GM18868 (cell line): Measurements from ENCODE around the gene KAZN.
A peak's percentile ranks its signal among the peaks of the same experiment; 100 is the strongest.

Experiments
- ATAC-seq: cut with Tn5 transposase; IDR thresholded peaks from one replicate; pipeline ENCODE4 v1.9.1; 2021; ENCODE audit warnings: mild to moderate bottlenecking, moderate library complexity; ENCODE audit not compliant: unreplicated experiment

KAZN gene

GRCh38 chr1:14897997-14898645 is 299.6 kb downstream of the KAZN start:
- no peak for ATAC-seq

- ATAC-seq = no peak
Measured at GRCh38 chr1:14899686-14900085, 301.2 kb downstream of the KAZN start.

DNA sequence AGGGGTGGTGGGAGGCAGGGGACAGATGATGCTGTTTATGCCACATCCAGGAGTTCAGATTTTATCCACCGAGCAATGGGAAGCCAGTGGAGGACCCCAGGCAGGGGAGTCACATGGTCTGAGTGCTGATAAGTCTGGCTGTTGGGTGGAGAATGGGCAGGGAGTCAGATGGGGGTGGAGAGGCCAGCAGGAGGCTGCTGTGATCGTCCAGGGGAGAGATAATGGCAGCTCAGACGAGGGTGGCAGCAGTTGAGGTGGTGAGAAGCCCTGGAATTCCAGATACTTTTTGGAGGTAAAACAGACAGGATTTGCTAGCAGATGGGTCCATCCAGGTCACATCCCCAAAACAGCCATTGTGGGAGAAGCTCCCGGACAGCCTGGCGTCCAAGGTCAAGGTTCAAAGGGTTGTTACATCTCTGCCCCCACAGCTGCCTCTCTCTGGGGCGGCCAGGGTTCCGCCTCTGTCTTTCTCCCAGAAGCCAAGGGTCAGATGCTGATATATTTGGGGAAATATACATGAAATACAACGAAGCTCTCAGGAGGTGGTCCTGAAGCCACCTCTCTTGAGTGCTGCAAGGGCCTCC is 303.0 kb downstream of the KAZN start:
- ATAC-seq = no peak

DNA sequence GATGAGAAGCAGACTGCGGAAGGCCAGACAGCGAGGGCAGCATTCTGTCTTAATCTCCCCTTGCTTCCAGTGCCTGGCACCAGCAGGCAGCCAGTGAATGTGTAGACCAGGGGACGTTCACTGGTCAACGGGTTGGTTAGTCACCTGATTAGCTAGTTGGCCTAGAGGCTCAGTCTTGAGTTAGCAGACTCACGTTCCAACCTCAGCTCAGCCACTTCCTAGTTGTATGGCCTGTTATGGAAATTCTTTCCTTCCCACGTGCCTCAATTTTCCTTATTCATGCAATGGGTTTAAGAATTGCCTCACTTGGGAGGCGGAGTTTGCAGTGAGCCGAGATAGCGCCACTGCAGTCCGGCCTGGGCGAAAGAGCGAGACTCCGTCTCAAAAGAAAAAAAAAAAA is 305.4 kb downstream of the KAZN start:
- ATAC-seq = no peak

- ATAC-seq = no peak
Measured at GRCh38 chr1:14906665-14907064, 308.2 kb downstream of the KAZN start.

DNA sequence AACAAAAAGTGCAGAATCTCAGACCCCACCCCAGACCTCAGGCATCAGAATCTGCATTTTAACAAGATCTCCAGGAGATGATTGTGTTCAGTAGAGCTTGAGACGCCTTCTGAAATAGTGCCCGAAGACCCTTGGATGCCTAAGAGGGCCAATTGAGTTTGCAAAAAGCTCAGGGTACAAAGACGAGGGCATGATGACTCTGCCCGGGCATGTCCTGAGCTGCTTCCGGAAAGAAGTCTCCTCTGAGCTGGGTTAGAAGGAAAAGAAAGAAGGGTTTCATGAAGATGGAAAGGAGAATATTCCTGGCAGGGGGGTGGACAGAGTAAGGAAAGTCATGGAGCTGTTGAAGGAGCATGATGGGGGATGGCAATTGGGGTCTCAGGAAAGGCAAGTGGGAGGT is 308.9 kb downstream of the KAZN start:
- ATAC-seq = no peak

DNA sequence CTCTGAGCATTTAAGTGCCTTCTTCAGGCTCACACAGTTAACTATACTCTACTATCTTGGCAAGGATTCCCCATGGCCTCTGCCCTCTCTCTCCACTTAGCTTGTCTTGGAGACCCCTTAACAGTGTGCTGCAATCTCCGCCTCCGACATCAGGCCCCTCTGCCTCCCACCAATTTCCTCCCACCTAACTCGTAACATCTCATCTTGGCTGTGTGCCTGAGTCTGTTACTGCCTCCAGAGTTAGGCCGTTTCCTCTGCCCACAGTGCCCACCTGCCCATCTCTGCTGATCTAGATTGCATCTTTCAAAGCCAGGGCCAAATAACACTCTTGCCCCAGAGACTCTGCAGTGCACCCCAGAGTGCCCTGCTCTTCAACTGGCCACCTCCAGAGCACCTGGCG is 310.8 kb downstream of the KAZN start:
- ATAC-seq = no peak

GRCh38 chr1:14909920-14910460 is 311.5 kb downstream of the KAZN start:
- no peak for ATAC-seq

DNA sequence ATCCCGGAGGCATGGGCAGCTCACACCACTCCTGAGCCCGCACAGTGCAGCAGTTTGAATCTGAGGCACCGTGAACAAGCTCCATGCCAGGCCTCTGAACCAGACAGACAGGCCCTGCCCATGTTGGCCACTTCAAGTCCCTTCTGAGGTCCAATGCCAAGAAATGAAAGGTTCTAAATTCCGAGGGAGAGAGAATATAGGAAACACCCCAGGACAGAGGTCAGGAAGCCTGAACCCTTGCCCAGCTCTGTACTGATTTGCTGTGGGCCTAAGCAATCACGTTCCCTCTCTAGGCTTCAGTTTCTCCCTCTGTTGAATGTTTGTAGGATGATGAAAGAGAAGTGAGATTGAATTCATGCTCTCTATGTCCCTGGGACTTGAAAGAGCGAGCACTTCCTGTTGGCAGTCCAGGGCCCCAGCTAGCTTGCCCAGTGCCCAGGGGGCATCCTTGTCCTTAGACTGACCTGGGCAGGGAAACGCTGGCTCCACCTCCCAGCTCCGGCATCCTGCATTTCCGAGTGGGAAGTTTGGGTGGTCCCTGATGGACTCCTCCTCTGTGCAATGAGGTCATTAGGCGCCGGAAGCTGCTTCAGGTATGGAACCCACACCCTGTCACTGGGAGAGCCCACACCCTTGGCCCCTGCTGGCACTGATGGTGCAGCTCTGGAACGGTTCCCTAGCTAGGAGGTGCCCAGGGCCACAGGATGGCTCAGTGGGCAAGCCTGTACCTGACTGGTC is 312.7 kb downstream of the KAZN start:
- no peak for ATAC-seq

GRCh38 chr1:14912839-14913481 is 314.5 kb downstream of the KAZN start:
- ATAC-seq = no peak

GRCh38 chr1:14913482-14914177 is 315.1 kb downstream of the KAZN start:
- no peak for ATAC-seq

DNA sequence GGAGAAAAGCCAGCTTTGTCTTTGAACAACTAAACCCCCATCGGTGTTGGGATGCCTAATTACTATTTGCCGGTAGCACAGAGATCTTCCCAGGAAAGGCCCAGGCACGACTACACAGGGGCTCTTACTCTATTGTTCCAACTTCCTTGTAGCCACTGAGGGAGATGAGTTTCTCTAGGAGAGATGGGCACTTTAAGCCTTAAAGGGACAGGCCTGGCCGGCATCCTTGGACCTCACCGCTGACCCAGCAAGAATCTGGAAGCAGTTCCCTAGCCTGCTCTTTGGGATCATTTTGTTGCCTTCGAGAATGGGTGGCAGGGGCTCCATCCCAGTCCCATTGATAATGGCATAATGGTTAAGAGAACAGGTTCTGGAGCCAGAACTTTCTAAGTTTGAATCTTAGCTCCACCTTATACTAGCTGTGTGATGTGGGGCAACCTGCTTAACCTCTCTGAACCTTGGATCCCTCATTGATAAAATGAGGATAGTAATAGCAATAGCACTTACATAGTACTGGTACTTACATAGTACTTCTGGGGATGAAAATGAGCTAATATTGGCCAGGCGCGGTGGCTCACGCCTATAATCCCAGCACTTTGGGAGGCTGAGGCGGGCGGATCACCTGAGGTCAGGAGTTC is 316.0 kb downstream of the KAZN start:
- ATAC-seq = no peak

GRCh38 chr1:14915356-14916054 is 317.0 kb downstream of the KAZN start:
- ATAC-seq = no peak

GRCh38 chr1:14919289-14919688 is 320.8 kb downstream of the KAZN start:
- no peak for ATAC-seq

- ATAC-seq = no peak
Measured at GRCh38 chr1:14919751-14920150, 321.3 kb downstream of the KAZN start.

GRCh38 chr1:14921057-14921456 is 322.6 kb downstream of the KAZN start:
- ATAC-seq = no peak

- ATAC-seq = no peak
Measured at GRCh38 chr1:14922942-14923726, 324.6 kb downstream of the KAZN start.

- peak; percentile 51 for ATAC-seq
Measured at GRCh38 chr1:14923727-14924452, 325.4 kb downstream of the KAZN start.
